ENCODE data around the gene WHRN. TPM values are rescaled to one million over a fixed set of nuclear protein-coding genes. Genes with fewer than 3 reads are reported as not detected.

Gene WHRN
- total and polyA plus RNA-seq, 7 experiments from 2014 or later, result 0.12 to 24.0 (median 2.5) TPM; not detected in 1

DNA sequence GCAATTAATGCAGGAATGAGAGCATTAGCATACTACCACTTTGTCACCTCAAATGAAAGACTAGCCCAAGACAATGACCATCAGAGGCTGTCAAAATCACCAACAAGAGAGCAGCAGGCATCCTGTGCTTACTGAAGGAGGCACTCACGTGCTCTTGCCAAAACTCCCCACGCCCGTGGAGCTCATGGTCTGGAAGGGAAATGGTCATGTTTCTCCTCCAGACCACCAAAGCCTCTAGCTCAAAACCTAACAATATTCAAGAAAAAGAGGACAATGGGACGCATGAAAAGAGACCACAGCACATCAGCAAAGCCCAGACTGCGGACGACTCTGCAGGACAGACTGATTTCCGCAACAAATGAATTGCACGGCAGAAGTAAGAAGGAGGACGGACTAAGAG lies 130.3 kb downstream of the WHRN start:
- peak overlapping the region; percentile 70 for H3K27ac ChIP-seq (ENCODE audit: low read depth, low read length)
- no peaks in the 10 kb centered on the region for H3K27me3 ChIP-seq (ENCODE audit: control insufficient read depth in 2 of 2, insufficient read depth in 2 of 2, low read length in 2 of 2)
- POLR2A ChIA-PET, result interaction anchor here (33.2 to 33.8 kb wide), 2 partner anchors 16 kb away, joined by 978 read pairs; partner anchors contain the start of gene AKNA
- DNase-seq (no peak), ATAC-seq (no peak)
- Mint-ChIP-seq H3K27me3 (no peaks in the 10 kb centered on the region), H3K4me3 (peak overlapping the region; percentile 6 to 98 (median 63)), H3K27ac (peak overlapping the region; percentile 81 to 100 (median 93)), H3K9me3 (no peaks in the 10 kb centered on the region), H3K36me3 (peaks cover 8 to 64% (median 51%) of the 10 kb centered on the region in 5 donors), H3K4me1 (peaks cover 56 to 97% (median 89%) of the 10 kb centered on the region in 7 donors)
- H3K36me3 ChIP-seq (ENCODE audit: control insufficient read depth in 2 of 3, insufficient read depth in 3 of 3, low read length in 3 of 3), result peaks cover 38 to 61% (median 41%) of the 10 kb centered on the region in 3 experiments
- CTCF ChIA-PET, result no interaction called here
- intact Hi-C loops (cut with micrococcal nuclease), result no loop called here
- no peaks in the 10 kb centered on the region for H3K9me3 ChIP-seq (ENCODE audit: control insufficient read depth in 2 of 3, low read length in 3 of 3)
- H3K4me3 ChIP-seq (ENCODE audit: low read length), result peak overlapping the region; percentile 11
- H3K4me1 ChIP-seq (ENCODE audit: control insufficient read depth in 2 of 2, insufficient read depth in 2 of 2, low read length in 2 of 2), result peaks cover 92 to 96% of the 10 kb centered on the region in 2 donors

DNA sequence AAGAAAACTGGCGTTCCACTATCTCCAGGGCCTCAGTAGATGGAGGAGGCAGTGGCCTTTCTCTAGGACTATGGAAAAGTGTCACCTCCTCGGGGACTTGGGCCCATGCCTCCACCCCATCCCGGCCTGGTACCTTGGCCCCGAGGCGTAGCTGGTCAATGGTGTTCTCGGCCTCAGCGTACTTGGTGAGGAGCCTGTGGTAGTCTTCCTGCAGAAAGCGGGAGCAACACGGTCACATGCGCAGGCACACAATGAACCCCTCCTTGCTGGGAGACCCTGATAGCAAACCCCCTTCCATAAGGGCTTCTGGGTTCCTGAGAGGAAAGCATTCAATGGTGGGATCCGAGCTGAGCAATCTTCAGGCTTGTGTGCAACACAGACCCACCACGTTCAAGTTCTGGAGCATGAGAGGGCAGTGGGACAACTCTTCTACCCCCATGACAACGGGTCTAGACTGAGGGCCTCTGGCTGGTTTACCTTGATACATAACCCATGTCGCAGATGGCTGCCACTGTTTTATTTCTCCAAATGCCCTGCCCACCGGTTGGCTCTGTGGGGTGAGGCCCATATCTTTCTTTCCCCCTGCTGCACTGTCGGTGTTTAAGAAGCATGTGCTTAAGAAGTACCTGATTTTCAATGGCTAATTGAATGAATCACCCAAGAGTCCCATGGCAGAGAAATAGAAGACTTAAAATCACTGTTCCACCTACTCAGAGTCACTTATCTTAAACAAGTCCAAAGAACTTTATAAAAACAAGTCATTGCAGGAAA lies 131.1 kb downstream of the WHRN start:
- intact Hi-C loops (cut with micrococcal nuclease), result loop anchor here (1.0 kb wide), 5 partner anchors 11 to 35 kb away; no protein-coding TSS in a partner anchor
- Mint-ChIP-seq H3K27me3 (no peaks in the 10 kb centered on the region), H3K4me1 (peaks cover 62 to 97% (median 87%) of the 10 kb centered on the region in 7 donors), H3K27ac (peak overlapping the region; percentile 81 to 100 (median 93)), H3K36me3 (peaks cover 14 to 66% (median 57%) of the 10 kb centered on the region in 5 donors), H3K9me3 (no peaks in the 10 kb centered on the region), H3K4me3 (peak overlapping the region; percentile 6 to 98 (median 62))
- Histone ChIP-seq H3K4me3 (ENCODE audit: low read length) (peak overlapping the region; percentile 15), H3K9me3 (ENCODE audit: control insufficient read depth in 2 of 3, low read length in 3 of 3) (no peaks in the 10 kb centered on the region), H3K27ac (ENCODE audit: low read depth, low read length) (peak overlapping the region; percentile 70), H3K36me3 (ENCODE audit: control insufficient read depth in 2 of 3, insufficient read depth in 3 of 3, low read length in 3 of 3) (peaks cover 32 to 61% (median 33%) of the 10 kb centered on the region in 3 experiments), H3K4me1 (ENCODE audit: control insufficient read depth in 2 of 2, insufficient read depth in 2 of 2, low read length in 2 of 2) (peaks cover 92 to 96% of the 10 kb centered on the region in 2 donors), H3K27me3 (ENCODE audit: control insufficient read depth in 2 of 2, insufficient read depth in 2 of 2, low read length in 2 of 2) (no peaks in the 10 kb centered on the region)
- ATAC-seq, result no peak
- CTCF ChIA-PET, result interaction anchor here (0.8 to 3.3 kb wide), 4 partner anchors 10 to 27 kb away, joined by 3 to 54 read pairs (median 8); partner anchors contain the start of gene AKNA
- DNase-seq, result no peak
- POLR2A ChIA-PET, result interaction anchor here (0.6 to 33.8 kb wide), 9 partner anchors 11 to 1995 kb away, joined by 3 to 978 read pairs (median 6); partner anchors contain the start of genes AKNA and ATP6V1G1

DNA sequence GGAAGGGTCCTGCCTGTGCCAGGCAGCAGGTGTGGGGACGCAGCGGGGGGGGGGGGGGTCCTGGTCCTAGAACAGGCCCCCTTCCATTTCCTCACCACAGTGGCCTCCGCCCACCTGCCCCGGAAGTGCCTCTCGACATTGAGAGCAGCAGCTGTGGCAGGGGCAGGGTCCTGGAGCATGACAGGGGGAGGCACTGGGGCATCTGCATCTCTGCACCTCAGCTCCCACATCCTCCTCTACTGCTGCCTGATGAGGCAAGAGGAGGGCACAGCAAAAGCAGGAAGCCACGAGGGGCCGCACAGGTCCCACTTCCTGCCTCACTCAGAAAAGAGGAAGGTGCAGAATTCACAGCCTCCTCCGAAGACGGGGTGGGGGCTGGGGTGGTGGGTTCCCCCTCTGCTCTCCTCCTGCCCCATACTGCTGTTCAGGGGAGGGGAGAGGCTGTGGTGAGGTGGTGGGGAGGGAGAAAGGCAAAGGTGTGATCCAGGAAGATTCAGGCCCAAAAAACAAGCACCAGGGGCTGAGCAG lies 132.3 kb downstream of the WHRN start:
- DNase-seq (peak; percentile 50 to 93 (median 90)), ATAC-seq (peak; percentile 91)
- ChIA-PET POLR2A (interaction anchor here (0.7 to 33.8 kb wide), 8 partner anchors 10 to 280 kb away, joined by 3 to 978 read pairs (median 7); partner anchors contain the start of genes AKNA and ATP6V1G1), CTCF (interaction anchor here (0.6 to 3.3 kb wide), 8 partner anchors 9 to 278 kb away, joined by 3 to 54 read pairs (median 4); partner anchors contain the start of gene AKNA)
- Histone ChIP-seq H3K36me3 (ENCODE audit: control insufficient read depth in 2 of 3, insufficient read depth in 3 of 3, low read length in 3 of 3) (peaks cover 25 to 58% (median 29%) of the 10 kb centered on the region in 3 experiments), H3K4me3 (ENCODE audit: low read length) (peak overlapping the region; percentile 51), H3K27me3 (ENCODE audit: control insufficient read depth in 2 of 2, insufficient read depth in 2 of 2, low read length in 2 of 2) (no peaks in the 10 kb centered on the region), H3K4me1 (ENCODE audit: control insufficient read depth in 2 of 2, insufficient read depth in 2 of 2, low read length in 2 of 2) (peaks cover 92% of the 10 kb centered on the region in 2 donors), H3K9me3 (ENCODE audit: control insufficient read depth in 2 of 3, low read length in 3 of 3) (no peaks in the 10 kb centered on the region), H3K27ac (ENCODE audit: low read depth, low read length) (peak overlapping the region; percentile 70)
- Mint-ChIP-seq H3K36me3 (peaks cover 9 to 63% (median 46%) of the 10 kb centered on the region in 5 donors), H3K27ac (peak overlapping the region; percentile 81 to 100 (median 93)), H3K27me3 (no peaks in the 10 kb centered on the region), H3K4me1 (peaks cover 58 to 97% (median 85%) of the 10 kb centered on the region in 7 donors), H3K4me3 (peak overlapping the region; percentile 79 to 98 (median 86)), H3K9me3 (no peaks in the 10 kb centered on the region)
- intact Hi-C loops (cut with micrococcal nuclease), result loop anchor here (1.0 kb wide), 5 partner anchors 10 to 34 kb away; no protein-coding TSS in a partner anchor

DNA sequence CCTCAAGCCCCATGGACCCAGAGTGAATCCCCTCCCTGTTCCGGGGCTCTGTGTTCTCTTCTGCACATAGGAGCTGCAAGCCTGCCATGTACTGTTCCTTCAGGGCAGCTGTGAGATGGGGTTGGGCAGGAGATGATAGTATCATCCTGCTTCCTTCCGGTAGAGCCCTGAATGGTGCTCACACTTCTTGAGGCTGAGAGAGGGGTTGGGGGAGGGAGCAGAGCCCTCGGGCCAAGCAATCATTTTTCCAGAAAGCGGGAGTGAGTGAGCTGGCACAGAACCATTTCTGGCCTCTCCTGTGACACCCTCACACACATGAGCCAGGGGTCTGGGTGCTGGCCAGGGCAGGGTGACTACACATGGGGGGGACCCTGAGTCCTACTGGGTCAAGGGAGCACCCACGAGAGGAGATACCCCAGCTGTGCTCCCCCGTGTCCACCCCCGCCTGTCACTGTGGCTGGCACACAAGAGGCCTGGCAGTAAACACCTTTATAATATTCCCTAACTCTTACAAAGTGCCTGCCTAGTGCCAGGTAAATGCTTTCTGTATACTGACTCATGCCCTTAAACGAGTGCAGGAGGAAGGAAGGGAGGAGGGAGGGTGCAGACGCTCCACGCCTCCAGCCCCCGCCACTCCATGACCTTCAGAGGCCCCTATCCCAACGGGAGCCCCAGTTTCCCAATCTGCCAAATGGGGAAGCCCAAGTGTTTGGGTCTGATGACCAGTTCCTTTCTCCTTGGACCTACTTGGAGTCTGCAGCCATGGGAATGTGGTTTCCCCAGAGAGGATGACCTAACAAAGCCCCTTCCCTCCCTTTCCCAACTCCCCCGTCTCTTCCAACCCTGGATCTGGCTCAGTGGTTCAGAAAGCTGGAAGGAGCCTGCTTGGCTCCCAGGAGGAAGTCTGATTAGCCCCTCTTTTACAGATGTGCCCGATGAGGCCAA lies 133.0 kb downstream of the WHRN start:
- Mint-ChIP-seq H3K4me1 (peaks cover 54 to 97% (median 84%) of the 10 kb centered on the region in 7 donors), H3K36me3 (peaks cover 6 to 61% (median 40%) of the 10 kb centered on the region in 5 donors), H3K27ac (peak overlapping the region; percentile 81 to 100 (median 93)), H3K27me3 (no peaks in the 10 kb centered on the region), H3K4me3 (peak overlapping the region; percentile 79 to 98 (median 86)), H3K9me3 (no peaks in the 10 kb centered on the region)
- no peaks in the 10 kb centered on the region for H3K27me3 ChIP-seq (ENCODE audit: control insufficient read depth in 2 of 2, insufficient read depth in 2 of 2, low read length in 2 of 2)
- peaks cover 92% of the 10 kb centered on the region in 2 donors for H3K4me1 ChIP-seq (ENCODE audit: control insufficient read depth in 2 of 2, insufficient read depth in 2 of 2, low read length in 2 of 2)
- ChIA-PET CTCF (interaction anchor here (0.6 to 3.3 kb wide), 12 partner anchors 8 to 279 kb away, joined by 3 to 54 read pairs (median 4); partner anchors contain the start of gene AKNA), POLR2A (interaction anchor here (0.7 to 33.8 kb wide), 13 partner anchors 9 to 237 kb away, joined by 3 to 978 read pairs (median 4); partner anchors contain the start of genes AKNA and ATP6V1G1)
- intact Hi-C loops (cut with micrococcal nuclease), result loop anchor here in 1 of 2 donors (1.0 kb wide), 1 partner anchor 9 kb away; no protein-coding TSS in a partner anchor
- H3K27ac ChIP-seq (ENCODE audit: low read depth, low read length), result peak overlapping the region; percentile 70
- H3K9me3 ChIP-seq (ENCODE audit: control insufficient read depth in 2 of 3, low read length in 3 of 3), result no peaks in the 10 kb centered on the region
- H3K36me3 ChIP-seq (ENCODE audit: control insufficient read depth in 2 of 3, insufficient read depth in 3 of 3, low read length in 3 of 3), result peaks cover 23 to 58% (median 29%) of the 10 kb centered on the region in 3 experiments
- DNase-seq, result peak in 6 of 9 donors; percentile 39 to 58 (median 54)
- ATAC-seq, result peak; percentile 50
- H3K4me3 ChIP-seq (ENCODE audit: low read length), result peak overlapping the region; percentile 51

DNA sequence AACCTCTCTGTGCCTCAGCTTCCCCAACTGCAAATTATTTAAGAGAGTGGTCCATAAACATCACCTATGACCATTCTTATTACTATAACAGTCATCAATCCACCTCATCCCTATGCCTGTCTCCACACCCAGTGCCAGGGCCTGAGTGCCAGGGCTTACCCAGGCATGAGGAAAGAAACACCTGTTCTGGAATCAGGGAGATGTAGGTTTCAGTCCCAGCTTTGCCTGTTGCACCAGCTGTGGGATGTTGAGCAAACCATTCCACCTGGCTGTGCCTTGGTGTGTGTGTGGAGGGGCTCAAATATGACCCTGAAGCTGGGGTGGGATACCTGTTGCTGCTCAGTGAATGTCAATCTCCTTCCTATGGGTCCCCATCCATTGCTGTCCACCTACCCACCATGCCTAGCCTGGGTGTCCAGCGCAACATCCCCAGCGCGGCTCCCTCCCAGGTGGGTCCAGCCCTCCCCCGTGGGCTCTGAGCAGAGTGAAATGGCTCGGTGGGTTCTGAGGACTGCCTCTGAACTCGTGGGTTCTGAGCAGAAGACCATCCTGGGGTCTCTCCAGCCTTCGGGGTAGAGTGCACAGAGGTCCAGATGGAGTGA lies 133.8 kb downstream of the WHRN start:
- no peaks in the 10 kb centered on the region for H3K9me3 Mint-ChIP-seq
- intact Hi-C loops (cut with micrococcal nuclease), result no loop called here
- H3K27me3 ChIP-seq (ENCODE audit: control insufficient read depth in 2 of 2, insufficient read depth in 2 of 2, low read length in 2 of 2), result no peaks in the 10 kb centered on the region
- peak overlapping the region; percentile 51 for H3K4me3 ChIP-seq (ENCODE audit: low read length)
- no peak for ATAC-seq
- ChIA-PET CTCF (interaction anchor here (0.9 to 3.3 kb wide), 6 partner anchors 13 to 285 kb away, joined by 3 to 54 read pairs (median 3); partner anchors contain the start of gene AKNA), POLR2A (interaction anchor here (0.7 to 33.8 kb wide), 8 partner anchors 9 to 216 kb away, joined by 3 to 978 read pairs (median 4); partner anchors contain the start of genes AKNA and ATP6V1G1)
- H3K4me3 Mint-ChIP-seq, result peak overlapping the region; percentile 79 to 98 (median 86)
- peak overlapping the region; percentile 70 for H3K27ac ChIP-seq (ENCODE audit: low read depth, low read length)
- peaks cover 92% of the 10 kb centered on the region in 2 donors for H3K4me1 ChIP-seq (ENCODE audit: control insufficient read depth in 2 of 2, insufficient read depth in 2 of 2, low read length in 2 of 2)
- peaks cover 62 to 97% (median 84%) of the 10 kb centered on the region in 7 donors for H3K4me1 Mint-ChIP-seq
- no peak for DNase-seq
- H3K36me3 ChIP-seq (ENCODE audit: control insufficient read depth in 2 of 3, insufficient read depth in 3 of 3, low read length in 3 of 3), result peaks cover 19 to 53% (median 25%) of the 10 kb centered on the region in 3 experiments
- peaks cover 6 to 61% (median 41%) of the 10 kb centered on the region in 5 donors for H3K36me3 Mint-ChIP-seq
- H3K27ac Mint-ChIP-seq, result peak overlapping the region; percentile 81 to 100 (median 93)
- no peaks in the 10 kb centered on the region for H3K27me3 Mint-ChIP-seq
- H3K9me3 ChIP-seq (ENCODE audit: control insufficient read depth in 2 of 3, low read length in 3 of 3), result no peaks in the 10 kb centered on the region

Measured in naive thymus-derived CD4-positive, alpha-beta T cell (primary cell).